T-cell (primary cell): ENCODE results near the gene NAE1. TPM values are rescaled to one million over a fixed set of nuclear protein-coding genes. Genes with fewer than 3 reads are reported as not detected.

Source experiments
- ATAC-seq, 4 experiments: fragments of 200-7000 bp in 3 of 4; fragments of 150-1000 bp in 1 of 4; cut with Tn5 transposase; replicated peaks in 1 of 4; 1 replicate in 3 of 4; 2 replicates in 1 of 4; pipeline ENCODE4 v1.10.0; 2021; ENCODE audit warnings: moderate library complexity in 3 of 4, mild to moderate bottlenecking in 2 of 4, moderate number of reproducible peaks in 1 of 4
- CTCF ChIA-PET, 2 donors: fragments of 300-600 bp; sonication (Branson Sonifier 250); formaldehyde crosslinking; loops; one replicate each; lab custom pipeline; 2022; ENCODE audit warnings: antibody characterized with exemption in 2 of 2; lab: Charles Lee
- POLR2A ChIA-PET, 2 donors: fragments of 300-600 bp; sonication (Branson Sonifier 250); formaldehyde crosslinking; loops; one replicate each; lab custom pipeline; 2022; ENCODE audit warnings: antibody characterized with exemption in 2 of 2; lab: Charles Lee
- DNase-seq, 35 experiments: peaks; one replicate each; pipeline versions ENCODE4 v3.0.0 to v3.0.0-alpha.2; 2013 to 2023
- H3K27ac ChIP-seq: one replicate; pipeline ENCODE4 v1.5.1; 2013; ENCODE audit warnings: low read length
- H3K27me3 ChIP-seq, 2 experiments: replicated peaks in 1 of 2; 1 replicate in 1 of 2; 2 replicates in 1 of 2; pipeline versions ENCODE4 v1.6.1 to v1.7.0; 2013; ENCODE audit warnings: low read length in 1 of 2, mixed read lengths in 1 of 2; ENCODE audit not compliant: control insufficient read depth in 2 of 2, insufficient read depth in 2 of 2; ENCODE audit errors: extremely low read depth in 1 of 2
- H3K36me3 ChIP-seq, 2 donors: 1 replicate in 1 of 2; 2 replicates in 1 of 2; pipeline versions ENCODE4 v1.6.1 to v1.7.0; 2013; ENCODE audit warnings: low read length in 1 of 2; ENCODE audit not compliant: control insufficient read depth in 2 of 2, insufficient read depth in 1 of 2; ENCODE audit errors: extremely low read depth in 1 of 2
- H3K4me1 ChIP-seq, 2 experiments: 1 replicate in 1 of 2; 2 replicates in 1 of 2; pipeline versions ENCODE4 v1.6.1 to v1.7.0; 2013; ENCODE audit warnings: low read length in 2 of 2, mixed read lengths in 1 of 2; ENCODE audit not compliant: insufficient read depth in 2 of 2, control insufficient read depth in 1 of 2; ENCODE audit errors: extremely low read depth in 1 of 2
- H3K4me3 ChIP-seq, 2 donors: 1 replicate in 1 of 2; 2 replicates in 1 of 2; pipeline versions ENCODE4 v1.5.1 to v1.7.0; 2013; ENCODE audit warnings: mild to moderate bottlenecking in 2 of 2, low read length in 1 of 2, moderate library complexity in 1 of 2; ENCODE audit not compliant: control insufficient read depth in 1 of 2; ENCODE audit errors: extremely low read depth in 1 of 2
- H3K9me3 ChIP-seq: 2 replicates; pipeline ENCODE4 v1.7.0; 2013
- H3K27ac Mint-ChIP-seq, 2 donors: one replicate each; pipeline ENCODE4 v1.8.0; 2020 to 2021; ENCODE audit warnings: mild to moderate bottlenecking in 2 of 2, mixed read lengths in 2 of 2
- H3K27me3 Mint-ChIP-seq, 2 donors: one replicate each; pipeline ENCODE4 v1.8.0; 2021 to 2022; ENCODE audit warnings: mixed read lengths in 2 of 2
- H3K36me3 Mint-ChIP-seq: one replicate; pipeline ENCODE4 v1.8.0; 2021; ENCODE audit warnings: mixed read lengths
- H3K4me1 Mint-ChIP-seq, 3 donors: one replicate each; pipeline ENCODE4 v1.8.0; 2020 to 2022; ENCODE audit warnings: mixed read lengths in 3 of 3, mild to moderate bottlenecking in 1 of 3
- H3K4me3 Mint-ChIP-seq, 3 donors: one replicate each; pipeline ENCODE4 v1.8.0; 2020 to 2022; ENCODE audit warnings: mild to moderate bottlenecking in 3 of 3, mixed read lengths in 3 of 3, moderate library complexity in 3 of 3
- H3K9me3 Mint-ChIP-seq, 3 donors: one replicate each; pipeline ENCODE4 v1.8.0; 2020 to 2022; ENCODE audit warnings: mixed read lengths in 3 of 3
- WGBS: methylation state at CpG from one replicate; pipeline ENCODE4 v1.1.5; 2013; ENCODE audit warnings: missing lambda C conversion rate; ENCODE audit not compliant: insufficient coverage; 5-methylcytosine and 5-hydroxymethylcytosine counted together
- total RNA-seq, 35 experiments: library from RNA in 6 of 35; stranded (reverse) in 6 of 35; fragments of 120-200 nt in 1 of 35; gene quantifications; one replicate each; pipeline versions ENCODE4 v1.2.1 to v1.2.4 and lab custom pipeline; 2013 to 2026

NAE1 gene
- total RNA-seq, 5 donors from 2014 or later (not counting 1 experiment from before 2014, with no cell fraction given) = 67.8 to 93.2 (median 75.0) TPM

- no peak for DNase-seq
- Mint-ChIP-seq H3K27me3 (peaks cover 2 to 12% of the 10 kb centered on the region in 2 donors), H3K9me3 (no peaks in the 10 kb centered on the region), H3K4me3 (no peak overlapping the region), H3K27ac (no peak overlapping the region), H3K36me3 (no peaks in the 10 kb centered on the region), H3K4me1 (no peaks in the 10 kb centered on the region)
- H3K27me3 ChIP-seq = peaks cover 0 to 9% of the 10 kb centered on the region in 2 experiments
- no peak for ATAC-seq
- no peaks in the 10 kb centered on the region for H3K36me3 ChIP-seq
- no peak overlapping the region for H3K4me3 ChIP-seq
- no peaks in the 10 kb centered on the region for H3K4me1 ChIP-seq
- H3K9me3 ChIP-seq = no peaks in the 10 kb centered on the region
- no peak overlapping the region for H3K27ac ChIP-seq
- ChIA-PET POLR2A (no interaction called here), CTCF (no interaction called here)
- 93% methylated on average over 11 of the region's 13 CpGs for whole genome bisulfite sequencing
These were observed 20.6 kb upstream of the NAE1 start for GRCh38 chr16:66851166-66851964.

DNA sequence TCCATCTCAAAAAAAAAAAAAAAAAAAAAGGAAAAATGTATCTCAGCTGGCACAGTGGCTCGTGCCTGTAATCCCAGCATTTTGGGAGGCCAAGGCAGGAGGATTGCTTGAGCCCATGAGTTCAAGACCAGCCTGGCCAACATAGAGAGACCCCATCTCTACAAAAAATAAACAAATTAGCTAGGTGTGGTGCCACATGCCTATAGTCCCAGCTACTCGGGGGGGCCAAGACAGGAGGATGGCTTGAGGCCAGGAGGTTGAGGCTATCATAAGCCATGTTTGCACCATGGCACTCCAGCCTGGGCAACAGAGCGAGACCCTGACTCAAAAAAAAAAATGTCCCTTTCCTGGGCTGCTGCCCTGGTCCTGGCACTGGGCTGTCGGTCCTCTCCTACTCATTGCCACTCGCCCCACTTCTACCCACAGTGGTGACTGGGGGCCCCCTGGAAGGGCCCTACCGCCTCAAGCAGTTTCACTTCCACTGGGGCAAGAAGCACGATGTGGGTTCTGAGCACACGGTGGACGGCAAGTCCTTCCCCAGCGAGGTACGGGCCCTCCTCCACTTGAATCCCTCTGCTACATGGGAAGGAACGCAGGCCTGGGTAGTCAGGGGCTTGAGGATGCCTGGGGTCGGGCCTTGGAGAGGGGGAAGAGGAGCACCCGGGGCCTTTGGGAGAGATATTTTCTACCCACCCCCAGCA, 19.5 kb upstream of the NAE1 start:
- no peak overlapping the region for H3K27ac ChIP-seq
- Mint-ChIP-seq H3K36me3 (no peaks in the 10 kb centered on the region), H3K27me3 (peaks cover 13 to 23% of the 10 kb centered on the region in 2 donors), H3K4me1 (peaks cover 0 to 2% (median 0%) of the 10 kb centered on the region in 3 donors), H3K27ac (no peak overlapping the region), H3K4me3 (no peak overlapping the region), H3K9me3 (no peaks in the 10 kb centered on the region)
- H3K27me3 ChIP-seq = peaks cover 2 to 20% of the 10 kb centered on the region in 2 experiments
- H3K36me3 ChIP-seq = no peaks in the 10 kb centered on the region
- H3K4me1 ChIP-seq = no peaks in the 10 kb centered on the region
- ATAC-seq (no peak), DNase-seq (no peak)
- H3K4me3 ChIP-seq = no peak overlapping the region
- 97% methylated on average over 4 of the region's 14 CpGs for WGBS
- no peaks in the 10 kb centered on the region for H3K9me3 ChIP-seq
- ChIA-PET CTCF (no interaction called here), POLR2A (interaction anchor here in 1 of 2 donors (0.5 kb wide), 1 partner anchor 24 kb away, joined by 4 read pairs; no protein-coding TSS in a partner anchor)

GRCh38 chr16:66849549-66849948, 18.8 kb upstream of the NAE1 start:
- ChIA-PET POLR2A (interaction anchor here in 1 of 2 donors (0.5 kb wide), 1 partner anchor 25 kb away, joined by 4 read pairs; no protein-coding TSS in a partner anchor), CTCF (interaction anchor here in 1 of 2 donors (1.4 kb wide), 1 partner anchor 19 kb away, joined by 3 read pairs; the partner anchor contains the start of gene NAE1)
- no peak overlapping the region for H3K27ac ChIP-seq
- no peaks in the 10 kb centered on the region for H3K9me3 ChIP-seq
- Mint-ChIP-seq H3K9me3 (no peaks in the 10 kb centered on the region), H3K36me3 (no peaks in the 10 kb centered on the region), H3K4me3 (no peak overlapping the region), H3K27ac (no peak overlapping the region), H3K4me1 (peaks cover 0 to 2% (median 2%) of the 10 kb centered on the region in 3 donors), H3K27me3 (peaks cover 16 to 27% of the 10 kb centered on the region in 2 donors)
- DNase-seq (no peak), ATAC-seq (no peak)
- H3K36me3 ChIP-seq = no peaks in the 10 kb centered on the region
- 100% methylated on average over 1 of the region's 4 CpGs for WGBS
- H3K27me3 ChIP-seq = peaks cover 2 to 27% of the 10 kb centered on the region in 2 experiments
- H3K4me3 ChIP-seq = no peak overlapping the region
- H3K4me1 ChIP-seq = peaks cover 0 to 3% of the 10 kb centered on the region in 2 experiments

GRCh38 chr16:66849021-66849420, 18.2 kb upstream of the NAE1 start:
- ChIA-PET CTCF (interaction anchor here in 1 of 2 donors (1.4 kb wide), 1 partner anchor 19 kb away, joined by 3 read pairs; the partner anchor contains the start of gene NAE1), POLR2A (no interaction called here)
- peaks cover 0 to 6% of the 10 kb centered on the region in 2 experiments for H3K4me1 ChIP-seq
- H3K27ac Mint-ChIP-seq = no peak overlapping the region
- DNase-seq (no peak), ATAC-seq (no peak)
- H3K27me3 Mint-ChIP-seq = peaks cover 17 to 28% of the 10 kb centered on the region in 2 donors
- peaks cover 2% of the 10 kb centered on the region in 3 donors for H3K4me1 Mint-ChIP-seq
- H3K27me3 ChIP-seq = peaks cover 2 to 32% of the 10 kb centered on the region in 2 experiments
- H3K9me3 ChIP-seq = no peaks in the 10 kb centered on the region
- no peaks in the 10 kb centered on the region for H3K36me3 Mint-ChIP-seq
- no peak overlapping the region for H3K27ac ChIP-seq
- no peaks in the 10 kb centered on the region for H3K36me3 ChIP-seq
- no peak overlapping the region for H3K4me3 Mint-ChIP-seq
- no peaks in the 10 kb centered on the region for H3K9me3 Mint-ChIP-seq
- 83% methylated on average over 2 of the region's 2 CpGs for WGBS
- no peak overlapping the region for H3K4me3 ChIP-seq

DNA sequence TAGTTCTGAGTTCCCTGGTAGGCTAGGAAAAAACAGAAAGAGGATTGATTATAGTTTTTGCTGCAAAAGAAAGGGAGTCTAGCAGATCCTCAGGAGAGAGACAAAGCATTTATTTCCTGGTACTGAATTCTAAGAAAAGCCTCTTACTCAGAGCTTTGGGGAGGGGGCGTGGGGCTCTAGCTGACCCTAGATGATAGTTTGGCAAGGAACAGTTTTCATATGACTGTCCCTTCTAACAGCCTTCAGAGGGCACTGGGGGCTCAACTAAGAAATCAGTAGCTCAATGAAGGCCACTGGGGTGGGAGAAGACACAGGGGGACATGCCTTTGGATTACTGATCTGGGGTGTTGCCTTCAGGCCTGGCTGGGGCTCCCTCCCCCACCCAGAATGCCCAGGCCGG, 17.4 kb upstream of the NAE1 start:
- Histone ChIP-seq H3K27me3 (peaks cover 2 to 41% of the 10 kb centered on the region in 2 experiments), H3K9me3 (no peaks in the 10 kb centered on the region), H3K4me3 (no peak overlapping the region), H3K36me3 (no peaks in the 10 kb centered on the region), H3K4me1 (peaks cover 0 to 6% of the 10 kb centered on the region in 2 experiments), H3K27ac (no peak overlapping the region)
- DNase-seq (no peak), ATAC-seq (no peak)
- WGBS = no CpG with 5 or more reads among the region's 2 CpGs
- no peak overlapping the region for H3K4me3 Mint-ChIP-seq
- POLR2A ChIA-PET = no interaction called here
- CTCF ChIA-PET = interaction anchor here in 1 of 2 donors (1.4 kb wide), 1 partner anchor 18 kb away, joined by 3 read pairs; the partner anchor contains the start of gene NAE1
- H3K9me3 Mint-ChIP-seq = no peaks in the 10 kb centered on the region
- no peak overlapping the region for H3K27ac Mint-ChIP-seq
- peaks cover 5 to 10% (median 6%) of the 10 kb centered on the region in 3 donors for H3K4me1 Mint-ChIP-seq
- peaks cover 26 to 36% of the 10 kb centered on the region in 2 donors for H3K27me3 Mint-ChIP-seq
- H3K36me3 Mint-ChIP-seq = no peaks in the 10 kb centered on the region

DNA sequence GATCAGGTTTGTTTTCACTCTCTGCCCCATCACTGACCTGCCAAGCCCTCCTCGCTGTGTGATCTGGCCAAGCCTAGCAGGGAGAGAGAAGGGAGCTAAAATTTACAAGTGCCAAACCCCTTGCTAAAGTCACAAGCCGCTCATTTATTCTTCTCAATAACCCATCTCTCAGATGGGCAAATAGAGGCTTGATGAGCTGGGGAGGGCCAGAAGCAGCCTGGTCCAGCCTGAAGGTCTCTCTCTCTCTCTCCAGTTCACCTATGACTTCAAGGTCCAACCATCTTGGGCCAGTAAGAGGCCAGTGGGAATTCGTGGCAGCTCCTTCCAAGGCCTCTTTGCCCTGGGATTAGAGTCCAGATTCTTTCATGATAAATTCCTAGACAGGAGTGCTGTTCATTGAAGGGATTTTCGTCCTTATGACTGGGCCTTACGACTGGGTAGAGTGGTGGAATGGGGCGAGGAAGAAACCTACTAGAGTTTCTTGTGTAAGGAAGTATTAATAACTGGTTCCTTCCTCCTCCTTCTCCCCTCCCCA, 16.8 kb upstream of the NAE1 start:
- Mint-ChIP-seq H3K4me1 (peaks cover 5 to 10% (median 6%) of the 10 kb centered on the region in 3 donors), H3K27ac (no peak overlapping the region)
- WGBS = 33% methylated on average over 1 of the region's 6 CpGs

More for the DNA sequence above, 16.8 kb upstream of the NAE1 start:
- ChIA-PET POLR2A (no interaction called here), CTCF (interaction anchor here in 1 of 2 donors (1.4 kb wide), 1 partner anchor 17 kb away, joined by 4 read pairs; the partner anchor contains the start of gene NAE1)
- DNase-seq = no peak
- Mint-ChIP-seq H3K27me3 (peaks cover 31 to 42% of the 10 kb centered on the region in 2 donors), H3K9me3 (no peaks in the 10 kb centered on the region), H3K36me3 (no peaks in the 10 kb centered on the region), H3K4me3 (no peak overlapping the region)
- Histone ChIP-seq H3K4me3 (no peak overlapping the region), H3K27ac (no peak overlapping the region), H3K4me1 (peaks cover 0 to 6% of the 10 kb centered on the region in 2 experiments), H3K36me3 (no peaks in the 10 kb centered on the region), H3K27me3 (peaks cover 2 to 47% of the 10 kb centered on the region in 2 experiments), H3K9me3 (no peaks in the 10 kb centered on the region)
- ATAC-seq = no peak
